Hematopoietic multipotent progenitor cell treated with erythropoietin and hydrocortisone succinate and interleukin-3 and kit ligand, for 4 days (in vitro differentiated cells): ENCODE data around the gene KCNMB2.
"Not testable (repeated sequence)": the region's sequence is repeated elsewhere in the genome, so short reads cannot be mapped to it uniquely, and the experiment has no call there.

Experiments used
- DNase-seq: peaks from one replicate; pipeline ENCODE4 v3.0.0-alpha.2; 2015

KCNMB2 gene

GRCh38 chr3:178520451-178520850, 15.8 kb upstream of the KCNMB2 start:
- no peak for DNase-seq

GRCh38 chr3:178522200-178523052, 13.8 kb upstream of the KCNMB2 start:
- DNase-seq: no peak

GRCh38 chr3:178525251-178525650, 11.0 kb upstream of the KCNMB2 start:
- DNase-seq: no peak

DNA sequence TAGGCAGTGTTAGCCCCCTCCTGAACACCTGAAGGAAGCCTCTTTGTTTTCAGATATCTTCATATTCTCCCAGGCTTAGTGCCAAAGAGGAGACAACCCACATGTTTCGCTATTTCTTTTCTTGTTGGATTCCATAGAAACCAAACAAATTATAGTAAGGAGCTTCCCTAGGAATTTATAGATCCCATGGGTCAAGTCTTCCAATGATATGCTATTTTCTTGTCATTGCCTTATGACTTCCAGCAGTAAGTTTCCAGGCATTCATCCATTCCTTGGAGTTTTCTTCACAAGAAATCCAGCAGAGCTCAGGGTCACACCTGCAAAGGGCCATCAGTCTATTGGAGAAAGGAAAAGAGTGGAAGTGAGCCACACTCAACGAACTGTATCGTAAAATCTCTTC, 9.9 kb upstream of the KCNMB2 start:
- DNase-seq: no peak

DNA sequence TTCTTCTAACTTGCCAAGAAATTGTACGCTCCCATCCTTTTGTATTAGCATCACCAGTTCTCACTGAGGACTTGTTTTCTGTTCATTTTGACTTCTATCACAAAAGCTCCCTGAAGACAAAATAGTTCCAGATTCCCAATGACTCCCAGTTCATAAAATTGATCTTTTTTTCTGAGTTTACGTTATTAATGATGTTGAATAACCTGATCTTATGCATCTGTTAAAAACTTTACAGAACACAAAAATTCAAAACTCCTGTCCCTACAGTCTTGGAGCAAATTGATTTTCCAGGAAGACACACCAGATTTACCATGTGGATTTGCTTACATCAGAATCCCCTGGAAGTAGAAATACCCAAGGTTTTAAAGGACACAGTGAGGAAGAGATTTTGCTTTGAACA, 8.3 kb upstream of the KCNMB2 start:
- no peak for DNase-seq

GRCh38 chr3:178529606-178530225, 6.5 kb upstream of the KCNMB2 start:
- no peak for DNase-seq

GRCh38 chr3:178532476-178532875, 3.8 kb upstream of the KCNMB2 start:
- no peak for DNase-seq

GRCh38 chr3:178537122-178537705, 978 bp downstream of the KCNMB2 start:
- no peak for DNase-seq

GRCh38 chr3:178538056-178538455, 1.8 kb downstream of the KCNMB2 start:
- DNase-seq: no peak

- no peak for DNase-seq
Measured at GRCh38 chr3:178540184-178540583, 3.9 kb downstream of the KCNMB2 start.

DNA sequence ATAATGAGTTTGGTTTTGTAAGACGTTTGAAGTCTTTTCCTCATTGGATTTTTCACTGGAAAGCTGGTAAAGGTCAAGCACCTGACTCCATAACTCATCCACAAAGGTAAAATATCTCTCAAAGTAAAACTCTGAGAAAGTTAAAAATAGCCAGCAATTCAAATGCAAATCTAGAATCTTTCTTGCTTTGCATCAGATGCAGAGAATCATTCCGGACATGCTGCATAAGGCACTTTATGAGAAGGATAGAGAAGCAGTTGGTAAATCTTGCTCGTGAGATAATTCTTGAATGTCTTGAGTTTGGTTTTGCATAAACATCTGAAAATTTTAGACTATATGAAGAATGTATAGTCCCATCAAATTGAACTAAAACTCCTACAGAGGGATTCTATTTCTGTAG, 9.1 kb downstream of the KCNMB2 start:
- DNase-seq: no peak

- no peak for DNase-seq
Measured at GRCh38 chr3:178546079-178546478, 9.8 kb downstream of the KCNMB2 start.

- not testable (repeated sequence) for DNase-seq
Measured at GRCh38 chr3:178549426-178549825, 13.2 kb downstream of the KCNMB2 start.

DNA sequence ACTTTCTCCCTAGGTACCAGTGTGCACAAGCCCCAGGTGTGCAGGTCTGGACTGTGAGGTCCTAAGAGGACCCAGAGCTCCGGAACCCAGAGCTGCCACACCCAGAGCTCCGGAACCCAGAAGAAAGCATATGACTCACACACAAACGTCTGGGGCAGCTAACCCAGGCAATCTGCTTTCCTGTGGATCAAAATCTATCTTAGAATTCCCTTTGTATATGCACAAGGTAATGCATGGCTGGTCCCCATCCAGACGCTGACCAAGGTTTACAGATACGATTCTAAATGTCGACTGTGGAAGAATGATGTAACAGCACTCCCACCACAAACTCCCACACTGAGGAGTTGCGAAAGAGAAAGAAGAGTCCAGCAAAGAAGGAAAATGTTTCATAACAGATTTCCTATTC, 15.7 kb downstream of the KCNMB2 start:
- peak; percentile 34 for DNase-seq

- DNase-seq: no peak
Measured at GRCh38 chr3:178558637-178559036, 22.4 kb downstream of the KCNMB2 start.

DNA sequence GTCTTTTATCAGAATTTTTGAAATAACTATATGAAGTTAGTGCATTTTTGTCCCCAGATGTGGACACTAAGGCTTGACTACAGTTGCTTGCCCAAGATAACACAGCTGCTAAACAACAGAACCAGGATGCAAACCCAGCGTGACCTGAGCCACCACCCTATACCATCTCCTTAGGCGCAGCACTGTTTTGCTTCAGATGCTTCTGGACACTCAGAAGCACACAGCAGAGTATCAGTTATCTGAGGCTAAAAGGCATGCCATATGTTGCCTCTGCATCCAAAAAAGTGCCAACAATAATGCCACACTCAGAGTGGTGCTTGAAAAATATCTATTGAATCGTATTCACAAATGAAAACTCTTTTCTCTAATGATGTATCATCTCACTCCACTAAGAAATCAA, 24.5 kb downstream of the KCNMB2 start:
- no peak for DNase-seq

DNA sequence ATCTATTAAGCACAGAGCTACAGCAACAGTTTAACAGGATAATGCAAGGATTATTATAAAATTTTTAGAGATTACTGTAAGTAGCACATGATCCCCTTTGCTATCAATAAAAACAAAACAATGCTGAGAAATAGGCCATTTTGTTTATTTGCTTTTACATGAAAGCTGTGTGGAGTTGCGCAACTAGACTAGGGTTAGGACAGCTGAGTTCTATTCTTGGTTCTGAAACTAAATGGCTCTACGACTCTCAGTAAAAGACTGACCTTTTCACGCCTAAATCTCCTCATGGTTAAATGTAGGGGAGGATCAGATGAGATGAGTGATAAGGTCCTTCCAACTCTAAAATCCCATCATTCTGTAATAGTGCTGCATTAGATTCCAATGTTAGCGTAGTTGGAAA, 25.0 kb downstream of the KCNMB2 start:
- DNase-seq: no peak

DNA sequence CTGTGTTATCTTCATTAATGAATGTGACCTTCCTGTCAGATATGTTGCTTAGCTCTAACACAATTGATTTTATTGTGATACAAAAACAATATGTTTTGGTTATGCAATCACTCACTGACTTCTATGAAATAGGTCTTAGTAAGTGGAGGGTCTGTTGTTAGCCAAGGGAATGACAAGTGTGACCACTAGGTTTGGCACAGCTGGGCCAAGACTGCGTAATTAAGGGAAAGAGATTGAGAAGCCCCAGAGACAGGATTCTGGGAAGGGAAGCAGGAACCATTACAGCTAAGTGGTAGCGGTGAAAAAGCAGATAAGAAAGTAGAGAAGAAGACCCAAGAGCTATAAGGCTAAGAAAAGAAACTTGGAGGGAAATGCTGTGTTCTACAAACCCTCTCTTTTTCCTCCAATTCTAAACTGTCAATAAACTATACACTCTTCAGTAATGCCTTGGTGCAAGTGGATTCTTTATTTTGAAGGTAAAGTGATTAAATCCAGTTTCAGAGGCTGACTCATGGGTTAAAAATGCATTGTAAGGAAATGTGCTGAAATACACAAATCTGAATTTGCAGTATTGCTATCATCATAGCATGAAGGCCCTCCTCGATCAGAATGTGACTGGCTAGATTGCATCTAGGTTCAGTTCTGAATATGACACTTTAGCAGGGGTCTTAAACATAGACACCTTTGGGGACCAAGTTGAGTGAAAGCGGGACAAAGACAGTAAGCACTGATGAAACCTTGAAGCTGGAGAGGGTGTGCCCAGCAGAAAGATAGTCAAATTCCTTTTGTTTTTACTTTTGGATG, 26.1 kb downstream of the KCNMB2 start:
- no peak for DNase-seq

GRCh38 chr3:178562947-178563232, 26.7 kb downstream of the KCNMB2 start:
- DNase-seq: no peak

DNA sequence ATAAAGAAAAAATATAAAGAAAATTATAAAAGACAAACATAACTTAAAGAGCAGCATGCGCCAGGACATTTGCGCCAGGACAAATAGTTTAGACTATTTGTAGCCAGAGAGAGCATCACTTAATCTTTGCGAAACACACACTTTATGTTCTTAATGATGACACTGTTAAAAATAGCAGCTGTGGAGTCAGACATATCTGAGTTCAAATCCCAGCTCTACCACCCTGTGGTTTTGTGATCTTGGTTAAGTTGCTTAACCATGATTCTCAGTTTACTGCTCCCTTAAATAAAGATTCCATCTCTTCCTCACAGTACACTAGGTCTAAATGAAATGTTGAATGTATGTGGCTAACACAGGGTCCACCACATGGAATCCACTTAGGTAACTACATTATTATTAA, 31.4 kb downstream of the KCNMB2 start:
- no peak for DNase-seq

DNA sequence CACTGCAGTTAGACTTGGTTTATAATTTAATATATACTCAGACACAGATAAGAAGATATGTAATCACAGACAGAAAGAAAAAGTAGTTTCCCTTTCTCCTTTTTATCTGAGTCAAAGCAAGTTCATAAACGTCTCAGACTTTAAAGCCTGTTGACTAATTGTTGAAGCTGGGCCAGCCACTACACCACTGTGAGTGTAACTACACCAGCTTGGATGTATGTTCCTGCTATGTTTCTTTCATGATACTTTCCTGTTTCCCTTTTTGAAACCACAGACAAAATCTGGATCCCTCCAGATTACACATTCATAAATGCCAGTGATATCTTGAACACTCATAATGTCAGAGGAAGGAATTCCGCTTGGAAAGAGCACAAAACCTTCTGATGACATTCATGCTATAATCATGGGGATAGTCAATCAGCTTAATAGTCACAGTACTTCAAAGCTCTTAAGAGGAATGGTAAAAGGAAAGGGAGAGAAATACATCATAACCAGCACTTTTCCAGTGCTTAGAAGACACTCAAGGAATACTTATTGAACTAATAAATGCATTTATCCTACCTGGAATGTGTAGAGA, 32.0 kb downstream of the KCNMB2 start:
- no peak for DNase-seq

DNA sequence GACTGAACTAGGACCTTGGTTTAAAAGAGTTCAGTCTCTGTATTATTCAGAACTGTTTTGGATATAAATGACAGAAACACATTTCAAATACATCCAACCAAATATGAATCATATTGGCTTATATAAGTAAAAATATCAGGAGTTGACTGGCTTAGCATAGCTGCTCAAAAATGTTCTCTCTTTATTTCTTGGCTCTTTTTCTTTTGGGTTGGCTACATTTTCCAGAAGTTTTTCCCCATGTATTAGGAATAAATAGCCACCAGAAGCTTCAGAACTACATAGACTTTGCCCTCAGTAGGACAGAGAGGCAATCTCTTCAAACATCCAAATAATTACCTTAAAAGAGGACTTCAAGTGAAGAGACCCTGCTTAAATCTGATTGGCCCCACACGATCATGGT, 32.7 kb downstream of the KCNMB2 start:
- no peak for DNase-seq

DNA sequence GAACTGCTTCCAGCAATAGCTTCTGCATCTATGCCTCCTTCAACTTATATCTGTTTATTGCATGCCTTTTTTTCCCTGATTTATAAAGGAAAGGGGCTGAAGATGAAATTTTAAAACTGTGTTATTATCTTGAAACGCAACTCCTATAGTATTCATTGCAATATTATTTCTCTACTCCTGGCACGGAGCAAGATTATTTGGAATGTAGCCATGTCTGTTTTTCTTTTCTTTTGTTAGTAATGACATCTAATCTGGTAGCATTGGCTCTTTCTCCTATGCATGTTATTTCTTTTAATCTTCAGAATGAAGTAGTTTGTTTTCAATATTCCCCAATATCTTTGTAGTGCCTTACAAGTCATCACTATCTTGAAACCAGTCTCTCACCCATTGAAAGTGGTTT, 33.6 kb downstream of the KCNMB2 start:
- no peak for DNase-seq
